NB4 (cell line): ENCODE results near the gene NAP1L5.

Experiments used
- DNase-seq: peaks from one replicate; pipeline ENCODE4 v3.0.0; 2010; ENCODE audit warnings: low read depth
- H3K4me3 ChIP-seq: one replicate; pipeline ENCODE4 v1.5.1; 2011; ENCODE audit warnings: mild to moderate bottlenecking, low read depth, low read length, moderate library complexity
- MYC ChIP-seq: IDR thresholded peaks from 2 replicates; pipeline ENCODE4 v1.6.1; 2011; ENCODE audit warnings: low read depth, low read length
- POLR2A ChIP-seq: IDR thresholded peaks from 2 replicates; pipeline ENCODE4 v1.6.1; 2011; ENCODE audit warnings: mild to moderate bottlenecking; ENCODE audit not compliant: insufficient read length; ENCODE audit errors: extremely low read depth
- TF ChIP-seq, protein P1 (sequence below): IDR thresholded peaks from 2 replicates; pipeline ENCODE4 v1.6.1; 2011; ENCODE audit warnings: low read depth, low read length
- TF ChIP-seq, protein P2 (sequence below): IDR thresholded peaks from one replicate; pipeline ENCODE4 v1.5.1; 2012; ENCODE audit warnings: low read depth, low read length

The NAP1L5 gene

DNA sequence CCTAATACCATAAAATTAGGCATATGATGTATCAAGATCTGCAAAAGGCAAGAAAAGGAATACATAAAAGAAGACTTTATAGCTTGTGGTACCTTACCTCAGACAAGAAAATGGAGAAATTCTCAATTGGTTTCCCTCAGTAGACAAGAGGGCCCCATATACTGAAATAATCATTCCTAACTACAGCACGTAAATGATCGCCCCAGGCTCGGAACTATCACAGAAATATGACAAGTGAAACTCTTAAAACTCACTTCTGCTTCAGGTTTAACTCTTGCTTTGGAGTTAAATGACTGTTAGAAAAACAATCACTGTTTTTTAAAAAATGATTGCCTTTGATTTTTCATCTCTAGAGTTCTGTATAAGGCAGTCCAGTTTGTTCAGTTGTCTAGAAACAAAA, 38.6 kb upstream of the NAP1L5 start:
- TF ChIP-seq, protein P1, sequence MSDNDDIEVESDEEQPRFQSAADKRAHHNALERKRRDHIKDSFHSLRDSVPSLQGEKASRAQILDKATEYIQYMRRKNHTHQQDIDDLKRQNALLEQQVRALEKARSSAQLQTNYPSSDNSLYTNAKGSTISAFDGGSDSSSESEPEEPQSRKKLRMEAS, result no peak
- TF ChIP-seq MYC (no peak), POLR2A (no peak)
- TF ChIP-seq, protein P2, sequence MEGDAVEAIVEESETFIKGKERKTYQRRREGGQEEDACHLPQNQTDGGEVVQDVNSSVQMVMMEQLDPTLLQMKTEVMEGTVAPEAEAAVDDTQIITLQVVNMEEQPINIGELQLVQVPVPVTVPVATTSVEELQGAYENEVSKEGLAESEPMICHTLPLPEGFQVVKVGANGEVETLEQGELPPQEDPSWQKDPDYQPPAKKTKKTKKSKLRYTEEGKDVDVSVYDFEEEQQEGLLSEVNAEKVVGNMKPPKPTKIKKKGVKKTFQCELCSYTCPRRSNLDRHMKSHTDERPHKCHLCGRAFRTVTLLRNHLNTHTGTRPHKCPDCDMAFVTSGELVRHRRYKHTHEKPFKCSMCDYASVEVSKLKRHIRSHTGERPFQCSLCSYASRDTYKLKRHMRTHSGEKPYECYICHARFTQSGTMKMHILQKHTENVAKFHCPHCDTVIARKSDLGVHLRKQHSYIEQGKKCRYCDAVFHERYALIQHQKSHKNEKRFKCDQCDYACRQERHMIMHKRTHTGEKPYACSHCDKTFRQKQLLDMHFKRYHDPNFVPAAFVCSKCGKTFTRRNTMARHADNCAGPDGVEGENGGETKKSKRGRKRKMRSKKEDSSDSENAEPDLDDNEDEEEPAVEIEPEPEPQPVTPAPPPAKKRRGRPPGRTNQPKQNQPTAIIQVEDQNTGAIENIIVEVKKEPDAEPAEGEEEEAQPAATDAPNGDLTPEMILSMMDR, result no peak
- no peak for DNase-seq
- no peak overlapping the region for H3K4me3 ChIP-seq

DNA sequence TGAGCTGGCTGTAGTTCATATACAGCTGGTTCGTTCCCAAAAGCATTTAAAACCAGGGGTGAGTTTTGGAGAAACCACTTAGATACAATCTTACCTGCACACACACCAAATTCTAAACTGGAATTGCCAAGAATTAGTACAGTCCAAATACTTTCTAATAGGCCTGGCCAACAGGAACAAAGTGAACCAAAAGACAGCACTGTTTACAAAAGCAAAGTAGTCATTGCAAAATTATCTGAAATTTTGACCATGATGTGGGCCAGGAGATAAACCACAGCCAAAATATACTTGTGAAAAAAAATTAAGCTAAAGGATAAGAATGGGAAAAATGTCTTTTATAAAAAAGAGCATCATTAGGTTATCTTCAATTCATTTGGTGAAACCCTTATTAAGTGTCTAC, 37.9 kb upstream of the NAP1L5 start:
- DNase-seq, result no peak
- no peak for TF ChIP-seq MYC
- TF ChIP-seq, protein P1, result no peak
- no peak for TF ChIP-seq POLR2A
- TF ChIP-seq, protein P2, result no peak

DNA sequence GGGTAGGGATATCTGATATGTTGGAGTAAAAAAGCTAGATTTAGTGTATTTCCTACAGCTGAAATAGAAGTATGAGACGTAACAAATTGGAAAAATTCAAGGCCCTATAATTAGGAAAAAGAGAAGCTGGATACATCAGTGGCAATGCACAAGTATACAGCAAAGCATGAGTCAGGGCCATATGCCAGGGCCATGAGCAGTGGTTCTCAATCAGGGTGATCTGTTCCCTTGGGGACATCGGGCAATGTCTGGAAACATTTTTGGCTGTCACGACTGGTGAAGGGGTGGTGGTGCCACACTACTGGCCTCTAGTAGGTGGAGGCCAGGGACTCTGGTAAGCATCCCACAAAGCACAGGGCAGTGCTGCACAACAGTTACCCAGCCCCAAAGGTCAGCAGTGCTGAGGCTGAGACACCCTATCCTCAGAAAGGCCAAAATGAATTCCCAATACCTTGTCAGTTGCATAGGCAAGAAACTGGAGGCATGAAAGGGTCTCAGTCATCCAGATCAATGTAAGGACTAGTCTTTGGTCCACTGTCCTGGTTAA, 36.8 kb upstream of the NAP1L5 start:
- DNase-seq, result no peak
- TF ChIP-seq MYC (no peak), POLR2A (no peak)
- TF ChIP-seq, protein P1, result no peak
- H3K4me3 ChIP-seq, result no peak overlapping the region

More for the DNA sequence above, 37.9 kb upstream of the NAP1L5 start:
- no peak overlapping the region for H3K4me3 ChIP-seq

DNA sequence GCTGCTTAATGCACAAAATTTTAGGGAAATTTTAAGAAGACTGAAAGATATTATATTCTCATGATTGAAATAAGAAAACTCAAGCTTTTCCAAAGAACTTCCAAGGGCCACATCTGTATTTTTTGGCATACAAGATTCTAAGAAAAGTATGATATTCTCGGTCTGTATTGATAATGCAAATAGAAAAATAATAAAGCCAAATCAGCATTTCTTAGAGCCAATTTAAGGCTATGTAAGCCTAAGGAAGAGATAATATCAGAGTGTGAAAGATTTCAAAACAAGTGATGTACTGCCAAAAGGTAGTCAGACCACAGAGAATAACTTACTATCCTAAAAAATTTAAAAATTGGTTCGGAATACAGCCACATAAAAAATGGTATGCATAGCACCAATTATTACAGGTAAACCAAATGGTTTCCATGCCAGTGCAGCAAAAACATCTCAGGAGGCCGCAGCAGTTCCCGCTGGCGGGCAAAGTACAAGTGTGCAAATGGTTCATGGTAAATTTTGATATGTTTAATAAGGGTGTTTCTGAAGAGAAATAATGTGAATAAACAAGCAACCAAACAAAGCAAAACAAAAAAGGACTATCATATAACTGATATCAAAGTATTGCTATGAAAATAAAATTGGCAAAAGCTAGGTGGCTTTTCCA, 35.2 kb upstream of the NAP1L5 start:
- no peak for TF ChIP-seq MYC
- no peak for TF ChIP-seq POLR2A
- TF ChIP-seq, protein P2, result no peak
- TF ChIP-seq, protein P1, result no peak
- DNase-seq, result no peak
- no peak overlapping the region for H3K4me3 ChIP-seq

DNA sequence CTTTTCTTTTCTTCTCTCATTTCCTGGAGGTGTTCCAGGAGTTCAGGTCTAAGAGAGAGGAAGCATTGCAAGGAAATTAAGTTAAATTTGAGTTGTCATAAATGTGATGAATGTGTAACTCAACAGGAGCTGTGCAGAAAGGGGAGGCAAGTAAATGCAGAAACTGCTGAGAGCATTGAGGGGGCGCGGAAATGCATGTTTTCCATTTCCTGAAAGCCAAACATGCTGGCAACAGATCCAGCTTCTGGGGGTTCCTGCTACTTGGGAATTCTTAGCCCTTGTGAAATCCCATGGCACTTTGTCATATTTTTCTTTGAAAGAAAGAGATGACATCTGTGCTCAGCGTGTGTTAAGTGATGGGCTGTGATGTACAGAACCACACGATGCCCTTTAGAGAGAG, 33.8 kb upstream of the NAP1L5 start:
- H3K4me3 ChIP-seq, result no peak overlapping the region
- TF ChIP-seq MYC (no peak), POLR2A (no peak)
- TF ChIP-seq, protein P1, result no peak
- TF ChIP-seq, protein P2, result no peak
- DNase-seq, result no peak

DNA sequence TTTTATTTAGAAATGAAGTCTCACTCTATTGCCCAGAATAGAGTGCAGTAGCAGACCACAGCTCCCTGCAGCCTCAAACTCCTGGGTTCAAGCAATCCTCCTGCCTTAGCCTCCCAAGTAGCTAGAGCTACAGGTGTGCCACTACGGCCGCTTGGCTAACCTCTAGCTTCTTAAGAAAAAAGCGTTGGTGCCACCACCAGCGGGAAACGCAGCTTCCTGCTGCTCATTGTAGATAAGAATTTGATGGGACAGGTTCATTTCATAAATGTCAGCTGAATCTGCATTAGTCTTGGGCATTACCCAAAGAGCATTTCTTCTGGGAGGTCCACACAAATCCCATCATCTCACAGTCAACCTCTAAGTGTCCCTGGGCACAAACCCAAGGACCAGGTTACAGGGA, 33.2 kb upstream of the NAP1L5 start:
- H3K4me3 ChIP-seq, result no peak overlapping the region
- DNase-seq, result no peak

More for the DNA sequence above, 33.2 kb upstream of the NAP1L5 start:
- TF ChIP-seq POLR2A (no peak), MYC (no peak)
- TF ChIP-seq, protein P1, result no peak
- TF ChIP-seq, protein P2, result no peak
